ENCODE results near the gene RRM2.

DNA sequence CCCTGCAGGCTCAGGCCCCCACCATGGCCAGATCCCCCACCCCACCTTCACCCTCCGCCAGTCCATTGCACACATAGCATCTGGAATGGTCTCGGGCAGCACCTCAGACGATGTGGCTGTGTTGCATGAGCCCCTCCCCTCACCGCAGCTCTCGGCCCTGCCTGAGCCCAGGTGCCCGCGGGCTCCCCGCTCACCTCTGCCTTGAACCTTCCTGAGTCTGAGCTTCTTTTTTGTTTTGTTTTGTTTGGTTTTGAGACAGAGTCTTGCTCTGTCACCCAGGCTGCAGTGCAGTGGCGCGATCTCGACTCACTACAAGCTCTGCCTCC lies 20.1 kb downstream of the RRM2 start:
- TF ChIP-seq EZH2phosphoT487 (IDR thresholded peaks at IDR 0.05; ENCODE audit: insufficient read depth, low read depth) = no peak
- TF ChIP-seq EZH2 (IDR thresholded peaks at IDR 0.05; ENCODE audit: insufficient read depth, poor library complexity, severe bottlenecking) = no peak

Measured in GM23248 (cell line).